ENCODE results near the gene CD9. TPM values are rescaled to one million over a fixed set of nuclear protein-coding genes. Genes with fewer than 3 reads are reported as not detected.
"Not testable (repeated sequence)": the region's sequence is repeated elsewhere in the genome, so short reads cannot be mapped to it uniquely, and the experiment has no call there.

Gene CD9
- total RNA-seq, 3 donors from 2014 or later (not counting 1 experiment from before 2014, with no cell fraction given) = 2.1 to 55.9 (median 8.0) TPM

- Mint-ChIP-seq H3K27me3 (ENCODE audit: low read depth in 2 of 2) (peaks cover 18 to 21% of the 10 kb centered on the region in 2 donors), H3K9me3 (no peaks in the 10 kb centered on the region), H3K27ac (no peak overlapping the region), H3K4me3 (no peak overlapping the region), H3K4me1 (peaks cover 0 to 6% of the 10 kb centered on the region in 2 donors), H3K36me3 (no peaks in the 10 kb centered on the region)
- no peak for DNase-seq
- H3K4me3 ChIP-seq (ENCODE audit: low read length) = no peak overlapping the region
- no peaks in the 10 kb centered on the region for H3K4me1 ChIP-seq (ENCODE audit: control insufficient read depth, insufficient read depth, low read length)
- no peaks in the 10 kb centered on the region for H3K9me3 ChIP-seq (ENCODE audit: control insufficient read depth, insufficient read depth, low read length)
- no peak for ATAC-seq
- WGBS (ENCODE audit: insufficient coverage) = 40% methylated on average over 3 of the region's 4 CpGs
- TF ChIP-seq, protein P1, sequence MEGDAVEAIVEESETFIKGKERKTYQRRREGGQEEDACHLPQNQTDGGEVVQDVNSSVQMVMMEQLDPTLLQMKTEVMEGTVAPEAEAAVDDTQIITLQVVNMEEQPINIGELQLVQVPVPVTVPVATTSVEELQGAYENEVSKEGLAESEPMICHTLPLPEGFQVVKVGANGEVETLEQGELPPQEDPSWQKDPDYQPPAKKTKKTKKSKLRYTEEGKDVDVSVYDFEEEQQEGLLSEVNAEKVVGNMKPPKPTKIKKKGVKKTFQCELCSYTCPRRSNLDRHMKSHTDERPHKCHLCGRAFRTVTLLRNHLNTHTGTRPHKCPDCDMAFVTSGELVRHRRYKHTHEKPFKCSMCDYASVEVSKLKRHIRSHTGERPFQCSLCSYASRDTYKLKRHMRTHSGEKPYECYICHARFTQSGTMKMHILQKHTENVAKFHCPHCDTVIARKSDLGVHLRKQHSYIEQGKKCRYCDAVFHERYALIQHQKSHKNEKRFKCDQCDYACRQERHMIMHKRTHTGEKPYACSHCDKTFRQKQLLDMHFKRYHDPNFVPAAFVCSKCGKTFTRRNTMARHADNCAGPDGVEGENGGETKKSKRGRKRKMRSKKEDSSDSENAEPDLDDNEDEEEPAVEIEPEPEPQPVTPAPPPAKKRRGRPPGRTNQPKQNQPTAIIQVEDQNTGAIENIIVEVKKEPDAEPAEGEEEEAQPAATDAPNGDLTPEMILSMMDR (IDR thresholded peaks at IDR 0.05) = no peak
- no peak overlapping the region for H3K27ac ChIP-seq (ENCODE audit: low read length)
- H3K36me3 ChIP-seq (ENCODE audit: control insufficient read depth, insufficient read depth, low read length) = no peaks in the 10 kb centered on the region
- intact Hi-C loops (cut with micrococcal nuclease) = no loop called here
- H3K27me3 ChIP-seq (ENCODE audit: control insufficient read depth, insufficient read depth, low read length) = no peaks in the 10 kb centered on the region
These were observed 41.9 kb upstream of the CD9 start for GRCh38 chr12:6158255-6158654.

DNA sequence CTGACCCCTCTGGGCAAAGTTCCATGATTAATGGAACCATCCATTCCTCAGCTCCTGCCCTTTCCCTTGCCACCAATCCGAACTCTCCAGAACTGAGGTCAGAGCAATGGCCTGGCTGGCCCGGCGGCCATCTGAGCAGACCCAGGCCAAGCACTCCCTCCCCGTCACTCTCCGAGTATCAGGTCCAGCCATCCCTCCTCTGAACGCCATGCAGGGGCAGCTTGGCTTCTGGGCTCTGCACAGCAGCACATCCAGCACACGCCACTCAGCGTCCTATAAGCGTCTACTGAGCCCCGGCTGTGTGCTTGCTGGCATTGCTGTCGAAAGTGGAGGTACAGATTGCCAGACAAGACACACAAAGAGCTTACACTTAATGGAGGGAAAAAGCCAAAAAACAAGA lies 41.5 kb upstream of the CD9 start:
- 95% methylated on average over 11 of the region's 11 CpGs for WGBS (ENCODE audit: insufficient coverage)
- Histone ChIP-seq H3K36me3 (ENCODE audit: control insufficient read depth, insufficient read depth, low read length) (no peaks in the 10 kb centered on the region), H3K4me1 (ENCODE audit: control insufficient read depth, insufficient read depth, low read length) (no peaks in the 10 kb centered on the region), H3K4me3 (ENCODE audit: low read length) (no peak overlapping the region), H3K27me3 (ENCODE audit: control insufficient read depth, insufficient read depth, low read length) (no peaks in the 10 kb centered on the region), H3K27ac (ENCODE audit: low read length) (no peak overlapping the region), H3K9me3 (ENCODE audit: control insufficient read depth, insufficient read depth, low read length) (no peaks in the 10 kb centered on the region)
- no peak overlapping the region for H3K27ac Mint-ChIP-seq
- H3K4me3 Mint-ChIP-seq = no peak overlapping the region
- DNase-seq (no peak), ATAC-seq (no peak)
- intact Hi-C loops (cut with micrococcal nuclease) = no loop called here
- H3K36me3 Mint-ChIP-seq = no peaks in the 10 kb centered on the region
- TF ChIP-seq, protein P1 (IDR thresholded peaks at IDR 0.05) = no peak
- no peaks in the 10 kb centered on the region for H3K9me3 Mint-ChIP-seq
- H3K27me3 Mint-ChIP-seq (ENCODE audit: low read depth in 2 of 2) = peaks cover 18 to 21% of the 10 kb centered on the region in 2 donors
- H3K4me1 Mint-ChIP-seq = peaks cover 0 to 6% of the 10 kb centered on the region in 2 donors

DNA sequence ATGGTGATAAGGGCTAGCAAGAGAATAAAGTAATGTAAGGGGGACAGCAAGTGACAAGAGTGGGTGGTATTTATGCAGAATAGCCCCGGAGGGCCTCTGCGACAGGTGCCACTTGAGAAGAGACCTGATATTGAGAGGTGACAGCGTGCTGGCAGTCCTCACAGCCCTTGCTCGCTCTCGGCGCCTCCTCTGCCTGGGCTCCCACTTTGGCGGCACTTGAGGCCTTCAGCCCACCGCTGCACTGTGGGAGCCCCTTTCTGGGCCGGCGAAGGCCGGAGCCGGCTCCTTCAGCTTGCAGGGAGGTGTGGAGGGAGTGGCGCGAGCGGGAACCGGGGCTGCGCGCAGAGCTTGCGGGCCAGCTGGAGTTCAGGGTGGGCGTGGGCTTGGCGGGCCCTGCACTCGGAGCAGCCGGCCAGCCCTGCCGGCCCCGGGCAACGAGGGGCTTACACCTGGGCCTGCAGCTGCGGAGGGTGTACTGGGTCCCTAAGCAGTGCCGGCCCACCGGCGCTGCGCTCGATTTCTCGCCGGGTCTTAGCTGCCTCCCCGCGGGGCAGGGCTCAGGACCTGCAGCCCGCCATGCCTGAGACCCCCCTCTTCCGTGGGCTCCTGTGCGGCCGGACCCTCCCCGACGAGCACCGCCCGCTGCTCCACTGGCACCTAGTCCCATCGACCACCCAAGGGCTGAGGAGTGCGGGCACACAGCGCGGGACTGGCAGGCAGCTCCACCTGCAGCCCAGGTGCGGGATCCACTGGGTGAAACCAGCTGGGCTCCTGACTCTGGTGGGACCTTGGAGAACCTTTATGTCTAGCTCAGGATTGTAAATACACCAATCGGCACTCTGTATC lies 40.8 kb upstream of the CD9 start:
- H3K27me3 Mint-ChIP-seq (ENCODE audit: low read depth in 2 of 2) = peaks cover 18 to 21% of the 10 kb centered on the region in 2 donors
- H3K4me3 ChIP-seq (ENCODE audit: low read length); H3K27me3 ChIP-seq (ENCODE audit: control insufficient read depth, insufficient read depth, low read length); H3K36me3 Mint-ChIP-seq; DNase-seq; H3K4me1 ChIP-seq (ENCODE audit: control insufficient read depth, insufficient read depth, low read length); H3K27ac Mint-ChIP-seq; H3K36me3 ChIP-seq (ENCODE audit: control insufficient read depth, insufficient read depth, low read length); H3K9me3 Mint-ChIP-seq; ATAC-seq; H3K4me3 Mint-ChIP-seq; H3K4me1 Mint-ChIP-seq; H3K9me3 ChIP-seq (ENCODE audit: control insufficient read depth, insufficient read depth, low read length); H3K27ac ChIP-seq (ENCODE audit: low read length): not testable (repeated sequence)
- intact Hi-C loops (cut with micrococcal nuclease) = loop anchor here (10.0 kb wide), 1 partner anchor 85 kb away; no protein-coding TSS in a partner anchor
- WGBS (ENCODE audit: insufficient coverage) = 96% methylated on average over 50 of the region's 50 CpGs

- H3K36me3 ChIP-seq (ENCODE audit: control insufficient read depth, insufficient read depth, low read length); DNase-seq; ATAC-seq; H3K4me3 Mint-ChIP-seq; H3K9me3 ChIP-seq (ENCODE audit: control insufficient read depth, insufficient read depth, low read length); H3K36me3 Mint-ChIP-seq; H3K4me3 ChIP-seq (ENCODE audit: low read length); H3K27me3 ChIP-seq (ENCODE audit: control insufficient read depth, insufficient read depth, low read length); H3K27ac ChIP-seq (ENCODE audit: low read length); H3K9me3 Mint-ChIP-seq; H3K4me1 ChIP-seq (ENCODE audit: control insufficient read depth, insufficient read depth, low read length); H3K4me1 Mint-ChIP-seq; H3K27ac Mint-ChIP-seq: not testable (repeated sequence)
- intact Hi-C loops (cut with micrococcal nuclease) = loop anchor here (10.0 kb wide), 1 partner anchor 85 kb away; no protein-coding TSS in a partner anchor
- peaks cover 14 to 16% of the 10 kb centered on the region in 2 donors for H3K27me3 Mint-ChIP-seq (ENCODE audit: low read depth in 2 of 2)
- WGBS (ENCODE audit: insufficient coverage) = 51% methylated on average over 19 of the region's 19 CpGs
These were observed 40.1 kb upstream of the CD9 start for GRCh38 chr12:6160049-6160649.
